Calu3 (cell line): ENCODE data around the gene ZNF787. TPM values are rescaled to one million over a fixed set of nuclear protein-coding genes. Genes with fewer than 3 reads are reported as not detected.
"Not testable (repeated sequence)": the region's sequence is repeated elsewhere in the genome, so short reads cannot be mapped to it uniquely, and the experiment has no call there.

Experiments used
- BruUV-seq: library from RNA; stranded (reverse); fragments of 400-500 nt; replicated peaks from 2 replicates; lab custom pipeline; 2021; lab: Mats Ljungman, UMichigan
- CTCF ChIA-PET: fragments of 300-600 bp; sonication (Branson Sonifier 250); formaldehyde crosslinking; loops from one replicate; lab custom pipeline; 2022; ENCODE audit warnings: antibody characterized with exemption; lab: Charles Lee
- DNase-seq: peaks from one replicate; pipeline ENCODE4 v3.0.0; 2022
- H3K27ac Mint-ChIP-seq: one replicate; pipeline ENCODE4 v1.8.0; 2022; ENCODE audit warnings: mixed read lengths; ENCODE audit not compliant: unreplicated experiment
- H3K27me3 Mint-ChIP-seq: one replicate; pipeline ENCODE4 v1.8.0; 2022; ENCODE audit warnings: mixed read lengths; ENCODE audit not compliant: unreplicated experiment
- H3K36me3 Mint-ChIP-seq: one replicate; pipeline ENCODE4 v1.8.0; 2022; ENCODE audit warnings: mild to moderate bottlenecking, moderate library complexity, mixed read lengths; ENCODE audit not compliant: insufficient read depth, unreplicated experiment
- H3K4me1 Mint-ChIP-seq: one replicate; pipeline ENCODE4 v1.8.0; 2022; ENCODE audit warnings: mild to moderate bottlenecking, low read depth, mixed read lengths; ENCODE audit not compliant: unreplicated experiment
- H3K4me3 Mint-ChIP-seq: one replicate; pipeline ENCODE4 v1.8.0; 2022; ENCODE audit warnings: mild to moderate bottlenecking, low read depth, moderate library complexity, mixed read lengths; ENCODE audit not compliant: unreplicated experiment
- H3K9me3 Mint-ChIP-seq: one replicate; pipeline ENCODE4 v1.8.0; 2022; ENCODE audit warnings: low read depth, mixed read lengths; ENCODE audit not compliant: unreplicated experiment
- CTCF ChIP-seq: fragments of 200-600 bp; IDR thresholded peaks from one replicate; pipeline ENCODE4 v1.8.0; 2022; ENCODE audit warnings: antibody characterized with exemption; ENCODE audit not compliant: unreplicated experiment
- intact Hi-C: fragments of 100-400 bp; cut with micrococcal nuclease; formaldehyde crosslinking; loops from one replicate; pipeline ENCODE4 v1.10.0; 2022; ENCODE audit not compliant: unreplicated experiment
- total RNA-seq: library from RNA; stranded (reverse); gene quantifications from 2 replicates; pipeline ENCODE4 v1.2.3, GENCODE V29; 2022

ZNF787 gene
- total RNA-seq, 1 experiment from 2014 or later: 68.5 TPM

GRCh38 chr19:56106397-56106849, 14.7 kb downstream of the ZNF787 start:
- peak overlapping the region; percentile 89 for H3K27ac Mint-ChIP-seq
- CTCF ChIA-PET: interaction anchor here (0.6 kb wide), 1 partner anchor 22 kb away, joined by 3 read pairs; no protein-coding TSS in a partner anchor
- peaks cover 49% of the 10 kb centered on the region for H3K36me3 Mint-ChIP-seq
- intact Hi-C loops: loop anchor here (2.0 kb wide), 1 partner anchor 14 kb away; the partner anchor contains the start of gene ZNF787
- DNase-seq: peak; percentile 88
- no peak for TF ChIP-seq CTCF
- no TSS peak for BruUV-seq
- peaks cover 56% of the 10 kb centered on the region for H3K4me1 Mint-ChIP-seq
- no peaks in the 10 kb centered on the region for H3K9me3 Mint-ChIP-seq
- no peaks in the 10 kb centered on the region for H3K27me3 Mint-ChIP-seq
- H3K4me3 Mint-ChIP-seq: peak overlapping the region; percentile 90

- H3K27ac Mint-ChIP-seq: peak overlapping the region; percentile 89
- H3K36me3 Mint-ChIP-seq: peaks cover 54% of the 10 kb centered on the region
- peaks cover 51% of the 10 kb centered on the region for H3K4me1 Mint-ChIP-seq
- DNase-seq, BruUV-seq, H3K27me3 Mint-ChIP-seq, H3K9me3 Mint-ChIP-seq: not testable (repeated sequence)
- H3K4me3 Mint-ChIP-seq: peak overlapping the region; percentile 90
- intact Hi-C loops: loop anchor here (1.0 to 2.0 kb wide), 2 partner anchors 15 to 36 kb away; partner anchors contain the start of gene ZNF787
- CTCF ChIA-PET: interaction anchor here (0.7 to 1.6 kb wide), 5 partner anchors 10 to 64 kb away, joined by 3 to 7 read pairs (median 3); partner anchors contain the start of genes ZNF444 and ZNF787
Measured at GRCh38 chr19:56105831-56106396, 15.2 kb downstream of the ZNF787 start.

- peaks cover 45% of the 10 kb centered on the region for H3K4me1 Mint-ChIP-seq
- H3K4me3 Mint-ChIP-seq: peak overlapping the region; percentile 90
- H3K27me3 Mint-ChIP-seq: no peaks in the 10 kb centered on the region
- TF ChIP-seq CTCF: peak; percentile 85
- H3K27ac Mint-ChIP-seq: peak overlapping the region; percentile 89
- peaks cover 50% of the 10 kb centered on the region for H3K36me3 Mint-ChIP-seq
- peak; percentile 88 for DNase-seq
- no peaks in the 10 kb centered on the region for H3K9me3 Mint-ChIP-seq
- intact Hi-C loops: loop anchor here (1.0 kb wide), 1 partner anchor 37 kb away; no protein-coding TSS in a partner anchor
- CTCF ChIA-PET: interaction anchor here (0.6 to 1.6 kb wide), 15 partner anchors 9 to 296 kb away, joined by 3 to 12 read pairs (median 4); partner anchors contain the start of genes ZNF444, ZNF787 and ZSCAN5A
- BruUV-seq: TSS peak; percentile 22
Measured at GRCh38 chr19:56105090-56105701, 15.9 kb downstream of the ZNF787 start.

GRCh38 chr19:56104423-56104822, 16.7 kb downstream of the ZNF787 start:
- BruUV-seq: no TSS peak
- Mint-ChIP-seq H3K36me3 (peaks cover 53% of the 10 kb centered on the region), H3K4me1 (peaks cover 41% of the 10 kb centered on the region), H3K9me3 (no peaks in the 10 kb centered on the region), H3K4me3 (peak overlapping the region; percentile 10), H3K27ac (no peak overlapping the region), H3K27me3 (no peaks in the 10 kb centered on the region)
- no peak for DNase-seq
- CTCF ChIA-PET: interaction anchor here (0.6 to 1.6 kb wide), 11 partner anchors 12 to 296 kb away, joined by 3 to 12 read pairs (median 5); partner anchors contain the start of genes ZNF444 and ZSCAN5A
- TF ChIP-seq CTCF: no peak
- intact Hi-C loops: no loop called here
